HepG2 (cell line): ENCODE data around the gene TEDC2. TPM values are rescaled to one million over a fixed set of nuclear protein-coding genes. Genes with fewer than 3 reads are reported as not detected.

Experiments
- ATAC-seq: fragments of 200-7000 bp; cut with Tn5 transposase; 3 replicates; pipeline ENCODE4 v1.9.1; 2020; ENCODE audit warnings: mild to moderate bottlenecking, moderate library complexity
- BruUV-seq: library from RNA; stranded (reverse); fragments of 400-500 nt; replicated peaks from 2 replicates; lab custom pipeline; 2021; lab: Mats Ljungman, UMichigan
- CTCF ChIA-PET: fragments of 300-600 bp; formaldehyde crosslinking; extraction: SDS; loops from one replicate; lab custom pipeline; 2021; ENCODE audit warnings: low total read pairs, inconsistent platforms, low intra/inter-chr PET ratio; lab: Yijun Ruan, JAX
- POLR2A ChIA-PET: fragments of 350-600 bp; sonication (Branson Sonifier 250); formaldehyde crosslinking; loops from one replicate; lab custom pipeline; 2020; ENCODE audit warnings: antibody characterized with exemption, inconsistent platforms; lab: Yijun Ruan, JAX
- DNase-seq: peaks from one replicate; pipeline ENCODE4 v3.0.0-alpha.2; 2015; ENCODE audit warnings: low spot score
- FAIRE-seq: peaks from 3 replicates; lab custom pipeline; 2011; peaks lifted over from hg19 to GRCh38; lab: Jason Lieb, UNC
- H2AFZ ChIP-seq: one replicate; pipeline ENCODE4 v1.6.1; 2011; ENCODE audit warnings: low read length, inconsistent platforms
- H3K27ac ChIP-seq: fragments of 300-600 bp; 3 replicates; pipeline ENCODE4 v1.8.0; 2011; ENCODE audit warnings: mixed run types, mild to moderate bottlenecking, mixed read lengths, low read length, inconsistent platforms; ENCODE audit not compliant: insufficient read depth; ENCODE audit errors: extremely low read length
- H3K27me3 ChIP-seq, 2 experiments: fragments of 200-600 bp in 1 of 2; 2 replicates in 1 of 2; 3 replicates in 1 of 2; pipeline versions ENCODE4 v1.6.0 to v1.8.0; 2011; ENCODE audit warnings: low read length in 2 of 2, mild to moderate bottlenecking in 2 of 2, moderate library complexity in 2 of 2, inconsistent platforms in 1 of 2; ENCODE audit not compliant: insufficient read depth in 2 of 2, control insufficient read depth in 1 of 2
- H3K36me3 ChIP-seq, 2 experiments: fragments of 200-600 bp in 1 of 2; replicated peaks in 1 of 2; 2 replicates in 1 of 2; 3 replicates in 1 of 2; pipeline versions ENCODE4 v1.5.1 to v1.8.0; 2011; ENCODE audit warnings: low read length in 2 of 2, inconsistent platforms in 1 of 2; ENCODE audit not compliant: insufficient read depth in 2 of 2, control insufficient read depth in 1 of 2
- H3K4me1 ChIP-seq: 2 replicates; pipeline ENCODE4 v1.5.1; 2012; ENCODE audit warnings: low read length, inconsistent platforms; ENCODE audit not compliant: insufficient read depth
- H3K4me2 ChIP-seq: 2 replicates; pipeline ENCODE4 v1.6.0; 2011; ENCODE audit warnings: low read depth, low read length, inconsistent platforms
- H3K4me3 ChIP-seq, 3 experiments: fragments of 200-600 bp in 1 of 3; sonication (generic), shearing (Covaris generic) in 1 of 3; replicated peaks in 1 of 3; 2 replicates each; pipeline ENCODE4 v1.5.1; 2011 to 2016; ENCODE audit warnings: low read length in 3 of 3, inconsistent platforms in 2 of 3, low read depth in 2 of 3, mild to moderate bottlenecking in 2 of 3, control low read depth in 1 of 3, mixed read lengths in 1 of 3; ENCODE audit not compliant: insufficient read depth in 1 of 3
- H3K79me2 ChIP-seq: one replicate; pipeline ENCODE4 v1.6.1; 2011; ENCODE audit warnings: low read length, inconsistent platforms; ENCODE audit not compliant: insufficient read depth
- H3K9ac ChIP-seq: 2 replicates; pipeline ENCODE4 v1.6.0; 2011; ENCODE audit warnings: mild to moderate bottlenecking, low read depth, low read length, inconsistent platforms; ENCODE audit not compliant: insufficient read depth
- H3K9me3 ChIP-seq: 2 replicates; pipeline ENCODE4 v1.5.1; 2012; ENCODE audit warnings: mild to moderate bottlenecking, low read length
- H4K20me1 ChIP-seq: 2 replicates; pipeline ENCODE4 v1.6.0; 2011; ENCODE audit warnings: inconsistent platforms, mild to moderate bottlenecking, low read length, moderate library complexity; ENCODE audit not compliant: insufficient read depth
- ARID2 ChIP-seq: sonication (generic); formaldehyde crosslinking; IDR thresholded peaks from 2 replicates; pipeline ENCODE4 v1.8.1; 2022; ENCODE audit warnings: mild to moderate bottlenecking, missing genetic modification reagents, borderline replicate concordance
- ETV5 ChIP-seq: IDR thresholded peaks from 2 replicates; pipeline ENCODE4 v1.6.1; 2018; ENCODE audit warnings: missing biosample characterization, missing genetic modification reagents, inconsistent platforms, borderline replicate concordance
- HES4 ChIP-seq: sonication (generic); formaldehyde crosslinking; IDR thresholded peaks from 2 replicates; pipeline ENCODE4 v1.9.0; 2021; ENCODE audit warnings: mild to moderate bottlenecking, missing genetic modification reagents, borderline replicate concordance
- HMG20A ChIP-seq: IDR thresholded peaks from 2 replicates; pipeline ENCODE4 v1.6.1; 2016; ENCODE audit warnings: borderline replicate concordance
- MBD4 ChIP-seq: IDR thresholded peaks from 2 replicates; pipeline ENCODE4 v1.6.1; 2012; ENCODE audit warnings: low read length, inconsistent platforms, borderline replicate concordance
- MEIS1 ChIP-seq: sonication (generic); formaldehyde crosslinking; IDR thresholded peaks from 2 replicates; pipeline ENCODE4 v1.9.0; 2021; ENCODE audit warnings: mild to moderate bottlenecking, missing genetic modification reagents, moderate library complexity, borderline replicate concordance
- ZNF121 ChIP-seq: sonication (generic); formaldehyde crosslinking; IDR thresholded peaks from 2 replicates; pipeline ENCODE4 v1.5.0; 2020; ENCODE audit warnings: mild to moderate bottlenecking, missing genetic modification reagents
- WGBS: methylation state at CpG from one replicate; pipeline ENCODE4 v1.1.6; 2017; ENCODE audit warnings: low lambda C conversion rate; 5-methylcytosine and 5-hydroxymethylcytosine counted together
- in situ Hi-C: cut with HindIII; loops from 2 replicates; pipeline ENCODE4 v1.10.0; 2017; ENCODE audit warnings: low pct_unique_long_range_greater_than_20kb; ENCODE audit not compliant: extremely low pct_ligation_motif_present
- intact Hi-C: fragments of 100-400 bp; cut with micrococcal nuclease; formaldehyde crosslinking; loops from one replicate; pipeline ENCODE4 v1.10.0; 2022; ENCODE audit not compliant: unreplicated experiment
- polyA plus RNA-seq, 8 experiments: library from polyadenylated mRNA; depleted of rRNA in 3 of 8; stranded (reverse) in 7 of 8; unstranded in 1 of 8; fragments of >200 nt; fragmentation: Illumina TruSeq in 4 of 8; extraction: Trizol in 4 of 8; gene quantifications; 2 replicates each; pipeline versions ENCODE4 v1.2.1 to v1.2.3, GENCODE V29; 2011 to 2016; ENCODE audit warnings: low read depth in 4 of 8, missing spikeins in 1 of 8, mixed read lengths in 1 of 8; ENCODE audit not compliant: insufficient read depth in 1 of 8
- total RNA-seq, 5 experiments: library from RNA; depleted of rRNA; stranded (reverse); fragments of >200 nt; fragmentation: Illumina TruSeq; extraction: Trizol; gene quantifications; 2 replicates each; pipeline ENCODE4 v1.2.3, GENCODE V29; 2016; ENCODE audit warnings: low read depth in 1 of 5
- TF ChIP-seq, protein P1 (sequence below): IDR thresholded peaks from 2 replicates; pipeline ENCODE4 v1.6.1; 2016; ENCODE audit warnings: mild to moderate bottlenecking
- TF ChIP-seq, protein P2 (sequence below): sonication (generic); formaldehyde crosslinking; IDR thresholded peaks from 2 replicates; pipeline ENCODE4 v1.5.1; 2020; ENCODE audit warnings: missing genetic modification reagents, mild to moderate bottlenecking, borderline replicate concordance
- TF ChIP-seq, protein P3 (sequence below): sonication (generic); formaldehyde crosslinking; IDR thresholded peaks from one replicate; pipeline ENCODE4 v1.5.1; 2020; ENCODE audit warnings: mild to moderate bottlenecking, missing genetic modification reagents; ENCODE audit errors: not compliant biosample characterization

TEDC2 gene
- total and polyA plus RNA-seq, 2 of the 13 experiments (the other 11 are each of a cell fraction or from before 2014, with no cell fraction given): 6.2 to 24.4 TPM

DNA sequence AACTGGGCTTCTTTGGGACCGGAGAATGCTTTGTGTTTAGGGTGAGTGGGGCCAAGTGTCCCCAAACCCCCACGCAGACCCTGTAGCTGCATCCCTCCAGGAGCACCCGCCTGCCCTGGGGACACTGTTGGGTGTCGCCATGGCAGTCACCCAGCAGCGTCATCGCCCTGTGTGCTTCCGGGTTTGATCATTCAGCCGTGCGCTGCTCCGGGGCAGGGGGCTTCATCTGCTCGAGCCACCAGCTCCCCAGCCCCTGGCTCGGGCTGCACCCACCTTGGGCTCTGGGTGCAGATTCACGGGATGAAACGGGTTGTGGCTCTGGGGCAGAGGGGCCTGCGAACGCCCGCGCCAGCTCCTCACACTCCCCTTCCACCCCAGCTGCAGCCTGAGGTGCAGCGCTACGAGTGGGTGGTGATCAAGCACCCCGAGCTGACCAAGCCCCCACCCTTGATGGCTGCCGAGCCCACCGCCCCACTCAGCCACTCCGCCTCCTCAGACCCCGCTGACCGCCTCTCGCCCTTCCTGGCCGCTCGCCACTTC is 40.1 kb downstream of the TEDC2 start:
- FAIRE-seq (no peak), DNase-seq (no peak)
- no peak overlapping the region for H3K4me2 ChIP-seq
- POLR2A ChIA-PET: no interaction called here
- H3K4me3 ChIP-seq: no peak overlapping the region
- no peak overlapping the region for H3K27ac ChIP-seq
- no peak overlapping the region for H3K9ac ChIP-seq
- H4K20me1 ChIP-seq: no peaks in the 10 kb centered on the region
- no peaks in the 10 kb centered on the region for H3K27me3 ChIP-seq
- in situ Hi-C loops: loop anchor here (5.0 kb wide), 1 partner anchor 73 kb away; the partner anchor contains the start of gene CCNF
- BruUV-seq: no TSS peak
- intact Hi-C loops: loop anchor here (10.0 kb wide), 1 partner anchor 155 kb away; the partner anchor contains the start of gene ABCA3
- peaks cover 14 to 29% of the 10 kb centered on the region in 2 experiments; a peak in 4 of 5 replicates for H3K36me3 ChIP-seq
- TF ChIP-seq, protein P1, sequence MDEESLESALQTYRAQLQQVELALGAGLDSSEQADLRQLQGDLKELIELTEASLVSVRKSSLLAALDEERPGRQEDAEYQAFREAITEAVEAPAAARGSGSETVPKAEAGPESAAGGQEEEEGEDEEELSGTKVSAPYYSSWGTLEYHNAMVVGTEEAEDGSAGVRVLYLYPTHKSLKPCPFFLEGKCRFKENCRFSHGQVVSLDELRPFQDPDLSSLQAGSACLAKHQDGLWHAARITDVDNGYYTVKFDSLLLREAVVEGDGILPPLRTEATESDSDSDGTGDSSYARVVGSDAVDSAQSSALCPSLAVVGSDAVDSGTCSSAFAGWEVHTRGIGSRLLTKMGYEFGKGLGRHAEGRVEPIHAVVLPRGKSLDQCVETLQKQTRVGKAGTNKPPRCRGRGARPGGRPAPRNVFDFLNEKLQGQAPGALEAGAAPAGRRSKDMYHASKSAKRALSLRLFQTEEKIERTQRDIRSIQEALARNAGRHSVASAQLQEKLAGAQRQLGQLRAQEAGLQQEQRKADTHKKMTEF (CRISPR knock-in tag): no peak
- TF ChIP-seq, protein P2, sequence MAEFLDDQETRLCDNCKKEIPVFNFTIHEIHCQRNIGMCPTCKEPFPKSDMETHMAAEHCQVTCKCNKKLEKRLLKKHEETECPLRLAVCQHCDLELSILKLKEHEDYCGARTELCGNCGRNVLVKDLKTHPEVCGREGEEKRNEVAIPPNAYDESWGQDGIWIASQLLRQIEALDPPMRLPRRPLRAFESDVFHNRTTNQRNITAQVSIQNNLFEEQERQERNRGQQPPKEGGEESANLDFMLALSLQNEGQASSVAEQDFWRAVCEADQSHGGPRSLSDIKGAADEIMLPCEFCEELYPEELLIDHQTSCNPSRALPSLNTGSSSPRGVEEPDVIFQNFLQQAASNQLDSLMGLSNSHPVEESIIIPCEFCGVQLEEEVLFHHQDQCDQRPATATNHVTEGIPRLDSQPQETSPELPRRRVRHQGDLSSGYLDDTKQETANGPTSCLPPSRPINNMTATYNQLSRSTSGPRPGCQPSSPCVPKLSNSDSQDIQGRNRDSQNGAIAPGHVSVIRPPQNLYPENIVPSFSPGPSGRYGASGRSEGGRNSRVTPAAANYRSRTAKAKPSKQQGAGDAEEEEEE: no peak
- TF ChIP-seq MEIS1 (CRISPR knock-in tag) (no peak), ZNF121 (no peak), HMG20A (no peak), HES4 (CRISPR knock-in tag) (no peak), MBD4 (no peak), ARID2 (no peak), ETV5 (CRISPR knock-in tag) (no peak)
- TF ChIP-seq, protein P3, sequence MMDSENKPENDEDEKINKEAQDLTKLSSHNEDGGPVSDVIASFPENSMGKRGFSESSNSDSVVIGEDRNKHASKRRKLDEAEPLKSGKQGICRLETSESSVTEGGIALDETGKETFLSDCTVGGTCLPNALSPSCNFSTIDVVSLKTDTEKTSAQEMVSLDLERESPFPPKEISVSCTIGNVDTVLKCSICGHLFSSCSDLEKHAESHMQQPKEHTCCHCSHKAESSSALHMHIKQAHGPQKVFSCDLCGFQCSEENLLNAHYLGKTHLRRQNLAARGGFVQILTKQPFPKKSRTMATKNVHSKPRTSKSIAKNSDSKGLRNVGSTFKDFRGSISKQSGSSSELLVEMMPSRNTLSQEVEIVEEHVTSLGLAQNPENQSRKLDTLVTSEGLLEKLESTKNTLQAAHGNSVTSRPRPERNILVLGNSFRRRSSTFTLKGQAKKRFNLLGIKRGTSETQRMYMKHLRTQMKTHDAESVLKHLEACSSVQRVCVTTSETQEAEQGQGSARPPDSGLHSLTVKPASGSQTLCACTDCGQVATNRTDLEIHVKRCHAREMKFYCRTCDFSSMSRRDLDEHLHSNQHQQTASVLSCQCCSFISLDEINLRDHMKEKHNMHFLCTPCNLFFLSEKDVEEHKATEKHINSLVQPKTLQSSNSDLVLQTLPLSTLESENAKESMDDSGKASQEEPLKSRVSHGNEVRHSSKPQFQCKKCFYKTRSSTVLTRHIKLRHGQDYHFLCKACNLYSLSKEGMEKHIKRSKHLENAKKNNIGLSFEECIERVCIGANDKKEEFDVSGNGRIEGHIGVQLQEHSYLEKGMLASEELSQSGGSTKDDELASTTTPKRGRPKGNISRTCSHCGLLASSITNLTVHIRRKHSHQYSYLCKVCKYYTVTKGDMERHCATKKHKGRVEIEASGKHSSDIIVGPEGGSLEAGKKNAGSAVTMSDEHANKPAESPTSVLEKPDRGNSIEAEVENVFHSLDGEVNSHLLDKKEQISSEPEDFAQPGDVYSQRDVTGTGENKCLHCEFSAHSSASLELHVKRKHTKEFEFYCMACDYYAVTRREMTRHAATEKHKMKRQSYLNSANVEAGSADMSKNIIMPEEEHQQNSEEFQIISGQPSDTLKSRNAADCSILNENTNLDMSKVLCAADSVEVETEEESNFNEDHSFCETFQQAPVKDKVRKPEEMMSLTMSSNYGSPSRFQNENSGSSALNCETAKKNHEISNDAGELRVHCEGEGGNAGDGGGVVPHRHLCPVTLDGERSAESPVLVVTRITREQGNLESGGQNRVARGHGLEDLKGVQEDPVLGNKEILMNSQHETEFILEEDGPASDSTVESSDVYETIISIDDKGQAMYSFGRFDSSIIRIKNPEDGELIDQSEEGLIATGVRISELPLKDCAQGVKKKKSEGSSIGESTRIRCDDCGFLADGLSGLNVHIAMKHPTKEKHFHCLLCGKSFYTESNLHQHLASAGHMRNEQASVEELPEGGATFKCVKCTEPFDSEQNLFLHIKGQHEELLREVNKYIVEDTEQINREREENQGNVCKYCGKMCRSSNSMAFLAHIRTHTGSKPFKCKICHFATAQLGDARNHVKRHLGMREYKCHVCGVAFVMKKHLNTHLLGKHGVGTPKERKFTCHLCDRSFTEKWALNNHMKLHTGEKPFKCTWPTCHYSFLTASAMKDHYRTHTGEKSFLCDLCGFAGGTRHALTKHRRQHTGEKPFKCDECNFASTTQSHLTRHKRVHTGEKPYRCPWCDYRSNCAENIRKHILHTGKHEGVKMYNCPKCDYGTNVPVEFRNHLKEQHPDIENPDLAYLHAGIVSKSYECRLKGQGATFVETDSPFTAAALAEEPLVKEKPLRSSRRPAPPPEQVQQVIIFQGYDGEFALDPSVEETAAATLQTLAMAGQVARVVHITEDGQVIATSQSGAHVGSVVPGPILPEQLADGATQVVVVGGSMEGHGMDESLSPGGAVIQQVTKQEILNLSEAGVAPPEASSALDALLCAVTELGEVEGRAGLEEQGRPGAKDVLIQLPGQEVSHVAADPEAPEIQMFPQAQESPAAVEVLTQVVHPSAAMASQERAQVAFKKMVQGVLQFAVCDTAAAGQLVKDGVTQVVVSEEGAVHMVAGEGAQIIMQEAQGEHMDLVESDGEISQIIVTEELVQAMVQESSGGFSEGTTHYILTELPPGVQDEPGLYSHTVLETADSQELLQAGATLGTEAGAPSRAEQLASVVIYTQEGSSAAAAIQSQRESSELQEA (CRISPR knock-in tag): no peak
- TF ChIP-seq, all 625 proteins: peak for 0
- Histone ChIP-seq H3K4me1 (peaks cover 22% of the 10 kb centered on the region), H3K9me3 (no peaks in the 10 kb centered on the region), H2AFZ (no peak overlapping the region), H3K79me2 (no peaks in the 10 kb centered on the region)
- CTCF ChIA-PET: interaction anchor here (2.2 kb wide), 1 partner anchor 70 kb away, joined by 9 read pairs; the partner anchor contains the start of gene CCNF
- WGBS: 100% methylated on average over 13 of the region's 29 CpGs
- no peak for ATAC-seq
